AG04450 (cell line): ENCODE results near the gene TRAK1. TPM values are rescaled to one million over a fixed set of nuclear protein-coding genes. Genes with fewer than 3 reads are reported as not detected.

Experiments used
- CTCF ChIA-PET: fragments of 300-600, 350-600 bp; formaldehyde crosslinking; extraction: SDS; loops from one replicate; lab custom pipeline; 2022; ENCODE audit warnings: antibody characterized with exemption, inconsistent platforms; lab: Charles Lee
- POLR2A ChIA-PET: fragments of 350-600 bp; formaldehyde crosslinking; extraction: SDS; loops from one replicate; lab custom pipeline; 2021; ENCODE audit warnings: antibody characterized with exemption, inconsistent platforms; lab: Yijun Ruan, JAX
- DNase-seq: peaks from one replicate; pipeline ENCODE4 v3.0.0-alpha.2; 2011; ENCODE audit warnings: low read depth, low spot score
- H3K27ac ChIP-seq: one replicate; pipeline ENCODE4 v1.5.1; 2012; ENCODE audit warnings: low read depth, low read length, control low read depth
- H3K27me3 ChIP-seq: one replicate; pipeline ENCODE4 v1.6.0; 2012; ENCODE audit warnings: low read length; ENCODE audit not compliant: control insufficient read depth, insufficient read depth
- H3K4me3 ChIP-seq: 2 replicates; pipeline ENCODE4 v1.5.1; 2011; ENCODE audit warnings: mild to moderate bottlenecking, low read depth, low read length, control low read depth
- H3K9me3 ChIP-seq: 2 replicates; pipeline ENCODE4 v1.5.1; 2012; ENCODE audit warnings: low read length; ENCODE audit not compliant: control insufficient read depth, insufficient read depth
- polyA plus RNA-seq: library from polyadenylated mRNA; depleted of rRNA; stranded (reverse); fragments of >200 nt; gene quantifications from 2 replicates; pipeline ENCODE4 v1.2.3, GENCODE V29; 2011
- TF ChIP-seq, protein P1 (sequence below): IDR thresholded peaks from 2 replicates; pipeline ENCODE4 v1.5.1; 2011; ENCODE audit warnings: low read depth, low read length, control low read depth, inconsistent platforms

TRAK1 gene
- polyA plus RNA-seq, 1 experiment = 22.3 TPM

DNA sequence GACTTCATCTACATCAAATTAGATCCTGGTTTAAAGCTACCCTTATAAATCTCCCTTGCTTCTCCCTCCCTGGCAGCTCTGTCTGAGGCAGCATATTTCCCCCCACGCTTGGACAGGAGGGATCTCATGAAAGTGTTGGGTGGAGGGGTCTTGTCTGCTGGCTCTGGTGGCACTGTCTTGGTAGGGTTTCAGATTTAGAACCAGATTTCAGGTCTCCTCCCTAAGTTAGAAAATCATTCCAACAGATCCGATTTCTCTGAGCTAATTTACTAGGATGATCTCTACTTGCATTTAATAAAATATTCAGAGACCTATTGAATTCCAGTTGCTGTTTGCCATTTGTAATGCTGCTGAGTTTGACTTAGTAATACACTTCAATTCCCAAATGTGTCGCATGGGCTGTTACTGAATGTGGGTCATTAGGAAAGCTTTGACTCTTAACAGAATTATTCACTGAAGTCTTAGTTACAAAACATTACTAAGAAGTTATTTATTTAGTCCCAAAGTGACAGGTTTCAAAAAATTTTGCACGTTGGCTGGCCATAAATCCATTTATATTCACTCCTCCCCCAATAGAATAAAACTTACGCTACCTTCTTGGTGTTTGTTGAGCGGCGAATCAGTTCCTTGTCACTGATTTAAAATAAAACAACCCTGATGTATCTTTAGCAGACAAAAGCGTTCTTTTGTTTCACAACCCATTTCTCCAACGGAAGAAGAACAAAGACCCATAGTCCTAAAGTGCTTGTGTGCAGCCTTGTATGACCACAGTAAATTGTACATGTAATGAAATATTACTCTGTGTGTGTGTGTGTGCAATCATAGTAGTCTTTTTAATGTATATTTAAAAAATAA, 84.5 kb downstream of the TRAK1 start:
- TF ChIP-seq, protein P1, sequence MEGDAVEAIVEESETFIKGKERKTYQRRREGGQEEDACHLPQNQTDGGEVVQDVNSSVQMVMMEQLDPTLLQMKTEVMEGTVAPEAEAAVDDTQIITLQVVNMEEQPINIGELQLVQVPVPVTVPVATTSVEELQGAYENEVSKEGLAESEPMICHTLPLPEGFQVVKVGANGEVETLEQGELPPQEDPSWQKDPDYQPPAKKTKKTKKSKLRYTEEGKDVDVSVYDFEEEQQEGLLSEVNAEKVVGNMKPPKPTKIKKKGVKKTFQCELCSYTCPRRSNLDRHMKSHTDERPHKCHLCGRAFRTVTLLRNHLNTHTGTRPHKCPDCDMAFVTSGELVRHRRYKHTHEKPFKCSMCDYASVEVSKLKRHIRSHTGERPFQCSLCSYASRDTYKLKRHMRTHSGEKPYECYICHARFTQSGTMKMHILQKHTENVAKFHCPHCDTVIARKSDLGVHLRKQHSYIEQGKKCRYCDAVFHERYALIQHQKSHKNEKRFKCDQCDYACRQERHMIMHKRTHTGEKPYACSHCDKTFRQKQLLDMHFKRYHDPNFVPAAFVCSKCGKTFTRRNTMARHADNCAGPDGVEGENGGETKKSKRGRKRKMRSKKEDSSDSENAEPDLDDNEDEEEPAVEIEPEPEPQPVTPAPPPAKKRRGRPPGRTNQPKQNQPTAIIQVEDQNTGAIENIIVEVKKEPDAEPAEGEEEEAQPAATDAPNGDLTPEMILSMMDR = no peak
- DNase-seq = no peak
- CTCF ChIA-PET = interaction anchor here (0.8 to 4.7 kb wide), 2 partner anchors 15 to 135 kb away, joined by 3 to 27 read pairs; no protein-coding TSS in a partner anchor
- no peak overlapping the region for H3K27ac ChIP-seq
- no peaks in the 10 kb centered on the region for H3K27me3 ChIP-seq
- no peak overlapping the region for H3K4me3 ChIP-seq
- no peaks in the 10 kb centered on the region for H3K9me3 ChIP-seq
- POLR2A ChIA-PET = no interaction called here

DNA sequence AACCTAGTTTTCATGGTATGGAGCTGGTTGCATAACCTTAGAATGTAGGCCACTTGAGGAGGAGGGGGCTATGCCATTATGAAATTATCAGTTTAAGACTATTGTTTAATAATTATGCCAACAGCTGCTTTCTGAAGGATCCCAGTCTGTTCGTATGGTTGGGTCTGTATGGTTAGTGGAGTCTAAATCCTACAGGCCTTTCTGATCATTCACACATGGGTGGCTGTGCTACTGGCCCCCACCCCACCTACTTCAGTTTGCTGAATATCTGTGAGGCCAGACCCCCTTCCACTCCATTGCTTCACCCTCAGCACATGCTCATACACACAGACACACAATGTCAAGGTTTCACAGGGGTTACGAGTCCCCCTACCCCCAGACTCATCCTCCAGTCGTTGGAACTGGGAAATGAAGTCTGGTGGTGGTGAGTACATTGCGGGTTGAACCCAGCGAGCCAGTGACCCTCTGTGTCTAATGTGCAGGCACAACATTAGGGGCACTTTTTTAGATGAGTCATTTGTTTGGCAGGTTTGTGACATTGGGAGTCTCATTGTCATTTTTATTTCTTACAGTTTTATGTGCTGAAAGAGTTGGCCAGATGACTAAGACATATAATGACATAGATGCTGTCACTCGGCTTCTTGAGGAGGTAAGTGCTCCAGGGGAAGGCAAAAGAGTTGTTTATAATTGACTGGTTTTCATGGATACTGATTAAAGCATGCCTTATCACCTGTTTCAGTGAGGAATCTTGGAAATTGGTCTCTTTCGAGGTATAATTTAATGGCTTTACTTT, 85.3 kb downstream of the TRAK1 start:
- CTCF ChIA-PET = interaction anchor here (0.8 to 4.7 kb wide), 2 partner anchors 14 to 136 kb away, joined by 3 to 27 read pairs; no protein-coding TSS in a partner anchor
- no peaks in the 10 kb centered on the region for H3K9me3 ChIP-seq
- no peak overlapping the region for H3K4me3 ChIP-seq
- H3K27me3 ChIP-seq = no peaks in the 10 kb centered on the region
- DNase-seq = no peak
- no peak overlapping the region for H3K27ac ChIP-seq
- TF ChIP-seq, protein P1 = no peak
- POLR2A ChIA-PET = no interaction called here

DNA sequence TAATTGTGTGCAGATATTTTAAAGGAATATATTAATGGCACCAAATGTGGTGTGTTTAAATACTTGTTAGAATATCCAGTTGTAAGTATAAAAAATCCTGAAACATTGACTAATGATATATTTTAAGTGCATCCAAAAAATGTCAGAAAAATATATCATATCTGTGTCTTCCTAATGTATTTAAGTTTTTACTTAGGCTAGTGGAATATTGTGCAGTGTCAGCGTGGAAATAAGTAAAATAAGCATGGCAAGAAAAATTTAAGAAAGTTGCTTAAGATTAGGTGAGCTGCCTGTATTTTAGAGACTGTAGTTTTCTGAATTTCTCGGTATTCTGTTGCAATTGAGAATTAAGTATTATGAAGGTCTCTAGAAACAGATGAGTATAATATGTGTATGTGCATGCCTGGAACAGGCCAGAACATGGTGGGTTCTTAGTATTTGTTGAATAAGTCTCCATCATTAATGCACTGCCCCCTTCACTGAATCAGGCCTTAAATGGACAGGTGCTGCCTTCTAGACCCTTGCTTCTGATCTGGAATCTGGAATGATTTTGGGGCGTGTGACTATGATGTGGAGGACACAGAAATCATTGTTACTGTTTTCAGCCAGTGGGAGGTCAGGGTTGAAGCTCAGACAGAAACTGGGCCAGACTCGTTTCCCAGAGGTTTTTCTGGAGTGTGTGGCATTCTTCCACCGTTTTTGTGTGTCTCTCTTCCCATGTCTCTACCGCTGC, 86.1 kb downstream of the TRAK1 start:
- Histone ChIP-seq H3K27me3 (no peaks in the 10 kb centered on the region), H3K9me3 (no peaks in the 10 kb centered on the region), H3K27ac (no peak overlapping the region), H3K4me3 (no peak overlapping the region)
- TF ChIP-seq, protein P1 = no peak
- DNase-seq = no peak
- POLR2A ChIA-PET = no interaction called here
- CTCF ChIA-PET = interaction anchor here (4.7 kb wide), 1 partner anchor 13 kb away, joined by 27 read pairs; no protein-coding TSS in a partner anchor

DNA sequence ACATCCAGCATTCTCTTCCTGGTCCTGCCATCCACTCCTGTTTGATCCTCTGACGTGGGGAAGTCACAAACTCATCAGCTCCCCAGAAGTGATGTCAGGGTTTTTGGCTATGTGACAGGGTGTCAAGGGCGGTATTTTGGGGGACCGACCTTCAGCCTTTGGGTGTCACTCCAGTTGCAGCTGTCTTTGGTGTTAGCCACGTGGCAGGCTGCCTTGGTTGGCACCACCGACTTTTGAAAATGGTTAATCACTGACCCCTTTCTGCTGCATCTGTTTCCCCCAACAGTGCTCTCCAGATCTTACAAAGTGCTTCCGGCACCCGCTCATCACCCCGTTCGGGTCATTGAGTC, 86.6 kb downstream of the TRAK1 start:
- no peak for DNase-seq
- ChIA-PET CTCF (interaction anchor here (4.7 kb wide), 1 partner anchor 13 kb away, joined by 27 read pairs; no protein-coding TSS in a partner anchor), POLR2A (no interaction called here)
- TF ChIP-seq, protein P1 = no peak
- Histone ChIP-seq H3K4me3 (no peak overlapping the region), H3K9me3 (no peaks in the 10 kb centered on the region), H3K27me3 (no peaks in the 10 kb centered on the region), H3K27ac (no peak overlapping the region)
